ENCODE results near the gene ADGRB3. TPM values are rescaled to one million over a fixed set of nuclear protein-coding genes. Genes with fewer than 3 reads are reported as not detected.
"Not testable (repeated sequence)": the region's sequence is repeated elsewhere in the genome, so short reads cannot be mapped to it uniquely, and the experiment has no call there.

Gene ADGRB3
- polyA plus RNA-seq, 4 donors, result 1.6 to 2.1 TPM; not detected in 2

- 63 to 69% (median 67%) methylated on average over 2 of the region's 2 CpGs for WGBS, 3 donors
- no peak overlapping the region for H3K27ac ChIP-seq (ENCODE audit: low read depth in 1 of 3, low read length in 2 of 3)
- H3K4me3 ChIP-seq (ENCODE audit: low read depth in 1 of 3, low read length in 3 of 3), result no peak overlapping the region
- DNase-seq (no peak), FAIRE-seq (no peak)
- H3K4me1 ChIP-seq (ENCODE audit: control insufficient read depth in 3 of 3, insufficient read depth in 2 of 3, low read depth in 1 of 3, low read length in 2 of 3), result no peaks in the 10 kb centered on the region
- H3K9me3 ChIP-seq (ENCODE audit: control insufficient read depth in 2 of 2, insufficient read depth in 1 of 2, low read depth in 1 of 2, low read length in 1 of 2), result no peaks in the 10 kb centered on the region
- H3K36me3 ChIP-seq (ENCODE audit: control insufficient read depth in 3 of 3, insufficient read depth in 2 of 3, low read depth in 1 of 3, low read length in 3 of 3), result no peaks in the 10 kb centered on the region
- no peaks in the 10 kb centered on the region for H3K27me3 ChIP-seq (ENCODE audit: control insufficient read depth in 3 of 3, insufficient read depth in 3 of 3, low read length in 3 of 3)
These were observed 650.0 kb downstream of the ADGRB3 start for GRCh38 chr6:69285054-69285453.

GRCh38 chr6:69286331-69286730 is 651.2 kb downstream of the ADGRB3 start:
- Histone ChIP-seq H3K9me3 (ENCODE audit: control insufficient read depth in 2 of 2, insufficient read depth in 1 of 2, low read depth in 1 of 2, low read length in 1 of 2) (no peaks in the 10 kb centered on the region), H3K27me3 (ENCODE audit: control insufficient read depth in 3 of 3, insufficient read depth in 3 of 3, low read length in 3 of 3) (no peaks in the 10 kb centered on the region)
- WGBS, 3 donors, result 68 to 80% (median 72%) methylated on average over 2 of the region's 2 CpGs

GRCh38 chr6:69288198-69288597 is 653.1 kb downstream of the ADGRB3 start:
- WGBS, 3 donors, result 87 to 88% (median 87%) methylated on average over 5 of the region's 5 CpGs
- not testable (repeated sequence) for H3K27ac ChIP-seq (ENCODE audit: low read depth in 1 of 3, low read length in 2 of 3); DNase-seq; H3K9me3 ChIP-seq (ENCODE audit: control insufficient read depth in 2 of 2, insufficient read depth in 1 of 2, low read depth in 1 of 2, low read length in 1 of 2); H3K4me3 ChIP-seq (ENCODE audit: low read depth in 1 of 3, low read length in 3 of 3); H3K27me3 ChIP-seq (ENCODE audit: control insufficient read depth in 3 of 3, insufficient read depth in 3 of 3, low read length in 3 of 3); FAIRE-seq; H3K36me3 ChIP-seq (ENCODE audit: control insufficient read depth in 3 of 3, insufficient read depth in 2 of 3, low read depth in 1 of 3, low read length in 3 of 3); H3K4me1 ChIP-seq (ENCODE audit: control insufficient read depth in 3 of 3, insufficient read depth in 2 of 3, low read depth in 1 of 3, low read length in 2 of 3)

More at GRCh38 chr6:69286331-69286730, 651.2 kb downstream of the ADGRB3 start:
- DNase-seq (no peak), FAIRE-seq (no peak)
- H3K27ac ChIP-seq (ENCODE audit: low read depth in 1 of 3, low read length in 2 of 3), result no peak overlapping the region
- no peaks in the 10 kb centered on the region for H3K36me3 ChIP-seq (ENCODE audit: control insufficient read depth in 3 of 3, insufficient read depth in 2 of 3, low read depth in 1 of 3, low read length in 3 of 3)
- no peak overlapping the region for H3K4me3 ChIP-seq (ENCODE audit: low read depth in 1 of 3, low read length in 3 of 3)
- H3K4me1 ChIP-seq (ENCODE audit: control insufficient read depth in 3 of 3, insufficient read depth in 2 of 3, low read depth in 1 of 3, low read length in 2 of 3), result no peaks in the 10 kb centered on the region

- no peak for DNase-seq
- Histone ChIP-seq H3K36me3 (ENCODE audit: control insufficient read depth in 3 of 3, insufficient read depth in 2 of 3, low read depth in 1 of 3, low read length in 3 of 3) (no peaks in the 10 kb centered on the region), H3K27ac (ENCODE audit: low read depth in 1 of 3, low read length in 2 of 3) (no peak overlapping the region), H3K4me3 (ENCODE audit: low read depth in 1 of 3, low read length in 3 of 3) (no peak overlapping the region), H3K4me1 (ENCODE audit: control insufficient read depth in 3 of 3, insufficient read depth in 2 of 3, low read depth in 1 of 3, low read length in 2 of 3) (no peaks in the 10 kb centered on the region), H3K27me3 (ENCODE audit: control insufficient read depth in 3 of 3, insufficient read depth in 3 of 3, low read length in 3 of 3) (no peaks in the 10 kb centered on the region), H3K9me3 (ENCODE audit: control insufficient read depth in 2 of 2, insufficient read depth in 1 of 2, low read depth in 1 of 2, low read length in 1 of 2) (no peaks in the 10 kb centered on the region)
- FAIRE-seq, result no peak
- 69 to 74% (median 70%) methylated on average over 8 of the region's 8 CpGs for WGBS, 3 donors
These were observed 654.8 kb downstream of the ADGRB3 start for GRCh38 chr6:69289689-69290495.

- Histone ChIP-seq H3K4me3 (ENCODE audit: low read depth in 1 of 3, low read length in 3 of 3) (no peak overlapping the region), H3K27me3 (ENCODE audit: control insufficient read depth in 3 of 3, insufficient read depth in 3 of 3, low read length in 3 of 3) (no peaks in the 10 kb centered on the region), H3K36me3 (ENCODE audit: control insufficient read depth in 3 of 3, insufficient read depth in 2 of 3, low read depth in 1 of 3, low read length in 3 of 3) (no peaks in the 10 kb centered on the region), H3K27ac (ENCODE audit: low read depth in 1 of 3, low read length in 2 of 3) (no peak overlapping the region), H3K4me1 (ENCODE audit: control insufficient read depth in 3 of 3, insufficient read depth in 2 of 3, low read depth in 1 of 3, low read length in 2 of 3) (no peaks in the 10 kb centered on the region), H3K9me3 (ENCODE audit: control insufficient read depth in 2 of 2, insufficient read depth in 1 of 2, low read depth in 1 of 2, low read length in 1 of 2) (no peaks in the 10 kb centered on the region)
- WGBS, 3 donors, result 50 to 66% (median 55%) methylated on average over 4 of the region's 4 CpGs
- DNase-seq (no peak), FAIRE-seq (no peak)
These were observed 658.4 kb downstream of the ADGRB3 start for GRCh38 chr6:69293471-69293870.

DNA sequence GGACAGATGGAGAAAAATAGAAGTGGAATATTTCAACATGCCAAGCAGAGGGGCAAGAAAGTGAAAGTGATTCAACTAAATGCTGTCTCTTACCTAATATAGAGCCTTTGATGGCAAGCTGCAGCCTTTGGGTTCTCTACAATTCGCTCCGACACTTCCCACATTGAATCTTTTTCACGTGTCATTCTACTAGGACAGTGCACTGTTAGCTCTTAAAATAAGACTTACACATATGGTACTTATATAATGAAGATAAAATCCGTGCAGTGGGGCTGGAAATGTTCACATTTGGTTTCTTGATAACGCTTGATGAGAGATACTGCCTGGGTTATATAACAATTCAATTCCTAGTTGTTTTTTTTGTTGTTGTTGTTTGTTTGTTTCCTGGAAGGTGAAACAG is 659.3 kb downstream of the ADGRB3 start:
- no peak overlapping the region for H3K4me3 ChIP-seq (ENCODE audit: low read depth in 1 of 3, low read length in 3 of 3)
- H3K27me3 ChIP-seq (ENCODE audit: control insufficient read depth in 3 of 3, insufficient read depth in 3 of 3, low read length in 3 of 3), result no peaks in the 10 kb centered on the region
- 69 to 81% (median 72%) methylated on average over 5 of the region's 5 CpGs for WGBS, 3 donors
- H3K4me1 ChIP-seq (ENCODE audit: control insufficient read depth in 3 of 3, insufficient read depth in 2 of 3, low read depth in 1 of 3, low read length in 2 of 3), result no peaks in the 10 kb centered on the region
- no peak overlapping the region for H3K27ac ChIP-seq (ENCODE audit: low read depth in 1 of 3, low read length in 2 of 3)
- DNase-seq (no peak), FAIRE-seq (no peak)
- no peaks in the 10 kb centered on the region for H3K9me3 ChIP-seq (ENCODE audit: control insufficient read depth in 2 of 2, insufficient read depth in 1 of 2, low read depth in 1 of 2, low read length in 1 of 2)
- no peaks in the 10 kb centered on the region for H3K36me3 ChIP-seq (ENCODE audit: control insufficient read depth in 3 of 3, insufficient read depth in 2 of 3, low read depth in 1 of 3, low read length in 3 of 3)

- no peak overlapping the region for H3K4me3 ChIP-seq (ENCODE audit: low read depth in 1 of 3, low read length in 3 of 3)
- 69 to 83% (median 76%) methylated on average over 4 of the region's 4 CpGs for WGBS, 3 donors
- no peak for FAIRE-seq
- H3K36me3 ChIP-seq (ENCODE audit: control insufficient read depth in 3 of 3, insufficient read depth in 2 of 3, low read depth in 1 of 3, low read length in 3 of 3), result no peaks in the 10 kb centered on the region
- DNase-seq, result no peak
- H3K9me3 ChIP-seq (ENCODE audit: control insufficient read depth in 2 of 2, insufficient read depth in 1 of 2, low read depth in 1 of 2, low read length in 1 of 2), result no peaks in the 10 kb centered on the region
- H3K4me1 ChIP-seq (ENCODE audit: control insufficient read depth in 3 of 3, insufficient read depth in 2 of 3, low read depth in 1 of 3, low read length in 2 of 3), result no peaks in the 10 kb centered on the region
- H3K27me3 ChIP-seq (ENCODE audit: control insufficient read depth in 3 of 3, insufficient read depth in 3 of 3, low read length in 3 of 3), result no peaks in the 10 kb centered on the region
- no peak overlapping the region for H3K27ac ChIP-seq (ENCODE audit: low read depth in 1 of 3, low read length in 2 of 3)
These were observed 659.8 kb downstream of the ADGRB3 start for GRCh38 chr6:69294862-69295261.

DNA sequence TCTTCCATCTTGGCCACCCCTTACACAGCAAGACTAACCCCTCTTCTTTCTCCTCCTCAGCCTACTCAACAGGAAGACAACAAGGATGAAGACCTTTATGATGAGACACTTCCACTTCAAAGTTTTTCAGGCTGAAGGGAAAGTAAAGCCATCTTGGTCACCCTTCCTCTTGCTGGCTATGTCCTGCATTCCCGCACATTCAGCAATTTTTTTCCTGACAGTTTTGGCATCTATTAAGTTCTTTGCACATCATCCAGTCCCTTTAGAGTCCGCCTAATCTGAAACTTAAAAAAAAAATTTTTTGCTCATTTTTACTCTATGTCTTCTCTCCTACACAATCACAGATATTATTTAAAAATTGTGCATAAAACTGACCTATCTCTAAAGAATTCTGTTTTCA is 668.3 kb downstream of the ADGRB3 start:
- Histone ChIP-seq H3K9me3 (ENCODE audit: control insufficient read depth in 2 of 2, insufficient read depth in 1 of 2, low read depth in 1 of 2, low read length in 1 of 2) (no peaks in the 10 kb centered on the region), H3K27ac (ENCODE audit: low read depth in 1 of 3, low read length in 2 of 3) (no peak overlapping the region), H3K4me1 (ENCODE audit: control insufficient read depth in 3 of 3, insufficient read depth in 2 of 3, low read depth in 1 of 3, low read length in 2 of 3) (no peaks in the 10 kb centered on the region), H3K4me3 (ENCODE audit: low read depth in 1 of 3, low read length in 3 of 3) (no peak overlapping the region), H3K36me3 (ENCODE audit: control insufficient read depth in 3 of 3, insufficient read depth in 2 of 3, low read depth in 1 of 3, low read length in 3 of 3) (no peaks in the 10 kb centered on the region), H3K27me3 (ENCODE audit: control insufficient read depth in 3 of 3, insufficient read depth in 3 of 3, low read length in 3 of 3) (no peaks in the 10 kb centered on the region)
- FAIRE-seq (no peak), DNase-seq (no peak)
- WGBS, 3 donors, result 77 to 93% (median 88%) methylated on average over 2 of the region's 2 CpGs

GRCh38 chr6:69305456-69305855 is 670.4 kb downstream of the ADGRB3 start:
- H3K36me3 ChIP-seq (ENCODE audit: control insufficient read depth in 3 of 3, insufficient read depth in 2 of 3, low read depth in 1 of 3, low read length in 3 of 3), result no peaks in the 10 kb centered on the region
- WGBS, 3 donors, result 24 to 62% (median 36%) methylated on average over 2 of the region's 2 CpGs
- H3K27me3 ChIP-seq (ENCODE audit: control insufficient read depth in 3 of 3, insufficient read depth in 3 of 3, low read length in 3 of 3), result no peaks in the 10 kb centered on the region
- no peak overlapping the region for H3K27ac ChIP-seq (ENCODE audit: low read depth in 1 of 3, low read length in 2 of 3)
- DNase-seq (no peak), FAIRE-seq (no peak)
- H3K4me1 ChIP-seq (ENCODE audit: control insufficient read depth in 3 of 3, insufficient read depth in 2 of 3, low read depth in 1 of 3, low read length in 2 of 3), result no peaks in the 10 kb centered on the region
- no peaks in the 10 kb centered on the region for H3K9me3 ChIP-seq (ENCODE audit: control insufficient read depth in 2 of 2, insufficient read depth in 1 of 2, low read depth in 1 of 2, low read length in 1 of 2)
- no peak overlapping the region for H3K4me3 ChIP-seq (ENCODE audit: low read depth in 1 of 3, low read length in 3 of 3)

Measured in small intestine (tissue), 7 donors.